Keratinocyte (primary cell): ENCODE measurements around the gene GLI3. TPM values are rescaled to one million over a fixed set of nuclear protein-coding genes. Genes with fewer than 3 reads are reported as not detected.

Experiments
- DNase-seq: peaks from one replicate; pipeline ENCODE4 v3.0.0-alpha.2; 2011; ENCODE audit warnings: low read depth, missing footprints, low spot score
- FAIRE-seq: peaks from 2 replicates; lab custom pipeline; 2011; peaks lifted over from hg19 to GRCh38; lab: Jason Lieb, UNC
- H2AFZ ChIP-seq: 2 replicates; pipeline ENCODE4 v1.6.0; 2012; ENCODE audit warnings: low read length, control low read depth, inconsistent platforms; ENCODE audit not compliant: control insufficient read depth
- H3K27ac ChIP-seq: 2 replicates; pipeline ENCODE4 v1.5.1; 2011; ENCODE audit warnings: low read length; ENCODE audit not compliant: control insufficient read depth, insufficient read depth
- H3K27me3 ChIP-seq: 3 replicates; pipeline ENCODE4 v1.6.0; 2011; ENCODE audit warnings: low read length; ENCODE audit not compliant: control insufficient read depth, insufficient read depth; ENCODE audit errors: extremely low read depth
- H3K36me3 ChIP-seq, 2 experiments: 2 replicates in 1 of 2; 3 replicates in 1 of 2; pipeline ENCODE4 v1.5.1; 2011; ENCODE audit warnings: low read length in 2 of 2, mild to moderate bottlenecking in 1 of 2; ENCODE audit not compliant: control insufficient read depth in 2 of 2, insufficient read depth in 2 of 2; ENCODE audit errors: extremely low read depth in 1 of 2
- H3K4me1 ChIP-seq: 3 replicates; pipeline ENCODE4 v1.5.1; 2011; ENCODE audit warnings: low read length; ENCODE audit not compliant: control insufficient read depth, insufficient read depth; ENCODE audit errors: extremely low read depth
- H3K4me2 ChIP-seq: 3 replicates; pipeline ENCODE4 v1.6.0; 2011; ENCODE audit warnings: low read depth, low read length; ENCODE audit not compliant: control insufficient read depth, insufficient read depth; ENCODE audit errors: extremely low read depth
- H3K4me3 ChIP-seq, 3 experiments: fragments of 200-600 bp in 1 of 3; sonication (generic) in 1 of 3; 2 replicates in 2 of 3; 3 replicates in 1 of 3; pipeline ENCODE4 v1.5.1; 2011 to 2016; ENCODE audit warnings: low read length in 3 of 3, mild to moderate bottlenecking in 3 of 3, control low read depth in 2 of 3, inconsistent platforms in 1 of 3, low read depth in 1 of 3, mixed read lengths in 1 of 3, mixed run types in 1 of 3, moderate library complexity in 1 of 3; ENCODE audit not compliant: control insufficient read depth in 2 of 3, insufficient read depth in 2 of 3; ENCODE audit errors: extremely low read depth in 1 of 3
- H3K79me2 ChIP-seq: 2 replicates; pipeline ENCODE4 v1.6.0; 2012; ENCODE audit warnings: low read length; ENCODE audit not compliant: control insufficient read depth, insufficient read depth
- H3K9ac ChIP-seq: 3 replicates; pipeline ENCODE4 v1.6.0; 2011; ENCODE audit warnings: low read length; ENCODE audit not compliant: control insufficient read depth, insufficient read depth; ENCODE audit errors: extremely low read depth
- H3K9me1 ChIP-seq: 3 replicates; pipeline ENCODE4 v1.6.0; 2011; ENCODE audit warnings: low read length; ENCODE audit not compliant: control insufficient read depth, insufficient read depth; ENCODE audit errors: extremely low read depth
- H3K9me3 ChIP-seq: 2 replicates; pipeline ENCODE4 v1.5.1; 2012; ENCODE audit warnings: low read depth, low read length; ENCODE audit not compliant: control insufficient read depth
- H4K20me1 ChIP-seq: 3 replicates; pipeline ENCODE4 v1.6.0; 2011; ENCODE audit warnings: low read length; ENCODE audit not compliant: control insufficient read depth, insufficient read depth; ENCODE audit errors: extremely low read depth
- CTCF ChIP-seq, 3 experiments: IDR thresholded peaks in 1 of 3; conservative IDR thresholded peaks in 1 of 3; optimal IDR thresholded peaks in 1 of 3; 2 replicates in 2 of 3; 3 replicates in 1 of 3; pipeline versions ENCODE3 to v1.5.1; 2011; ENCODE audit warnings: low read length in 3 of 3, mild to moderate bottlenecking in 3 of 3, moderate library complexity in 2 of 3, control low read depth in 1 of 3, inconsistent platforms in 1 of 3; ENCODE audit not compliant: insufficient read depth in 2 of 3; ENCODE audit errors: extremely low read depth in 1 of 3
- EZH2 ChIP-seq: IDR thresholded peaks from one replicate; pipeline ENCODE4 v1.6.1; 2012; ENCODE audit warnings: inconsistent platforms, mild to moderate bottlenecking, low read length, moderate library complexity
- dilution Hi-C: fragments of 300-500 bp; cut with MboI; formaldehyde crosslinking; loops from one replicate; pipeline ENCODE4 v1.7.0; 2020; ENCODE audit warnings: low sequenced_read_pairs; ENCODE audit not compliant: extremely low pct_ligation_motif_present
- polyA plus RNA-seq, 5 experiments: library from polyadenylated mRNA; depleted of rRNA in 3 of 5; stranded (reverse) in 3 of 5; stranded (forward) in 1 of 5; unstranded in 1 of 5; fragments of >200 nt; gene quantifications; 1 replicate in 1 of 5; 2 replicates in 3 of 5; 3 replicates in 1 of 5; pipeline versions ENCODE4 v1.2.1 to v1.2.3, GENCODE V29; 2011 to 2012; ENCODE audit warnings: missing spikeins in 2 of 5, low read depth in 1 of 5, low replicate concordance in 1 of 5

GLI3 gene
- polyA plus RNA-seq, 1 donor (not counting 4 experiments of a cell fraction or from before 2014, with no cell fraction given), result 3.6 TPM

GRCh38 chr7:41964183-41964753 is 272.7 kb downstream of the GLI3 start:
- H3K9ac ChIP-seq, result no peak overlapping the region
- no peaks in the 10 kb centered on the region for H3K4me1 ChIP-seq
- H3K9me3 ChIP-seq, result no peaks in the 10 kb centered on the region
- peaks cover 3% of the 10 kb centered on the region for H3K9me1 ChIP-seq
- H3K4me3 ChIP-seq, result no peak overlapping the region
- no peak overlapping the region for H3K27ac ChIP-seq
- no peak for FAIRE-seq
- H3K79me2 ChIP-seq, result no peaks in the 10 kb centered on the region
- TF ChIP-seq CTCF (optimal IDR thresholded peaks at IDR 0.05 in 1 of 3, IDR thresholded peaks at IDR 0.05 in 1 of 3, conservative IDR thresholded peaks at IDR 0.05 in 1 of 3; ENCODE audit: extremely low read depth in 1 of 3, insufficient read depth in 2 of 3, low read length in 3 of 3) (no peak), EZH2 (no peak)
- no peak overlapping the region for H3K4me2 ChIP-seq
- no peaks in the 10 kb centered on the region for H4K20me1 ChIP-seq
- H3K36me3 ChIP-seq, result peaks cover 16 to 17% of the 10 kb centered on the region in 2 experiments
- no peaks in the 10 kb centered on the region for H3K27me3 ChIP-seq
- no peak for DNase-seq
- dilution Hi-C loops, result no loop called here
- no peak overlapping the region for H2AFZ ChIP-seq

DNA sequence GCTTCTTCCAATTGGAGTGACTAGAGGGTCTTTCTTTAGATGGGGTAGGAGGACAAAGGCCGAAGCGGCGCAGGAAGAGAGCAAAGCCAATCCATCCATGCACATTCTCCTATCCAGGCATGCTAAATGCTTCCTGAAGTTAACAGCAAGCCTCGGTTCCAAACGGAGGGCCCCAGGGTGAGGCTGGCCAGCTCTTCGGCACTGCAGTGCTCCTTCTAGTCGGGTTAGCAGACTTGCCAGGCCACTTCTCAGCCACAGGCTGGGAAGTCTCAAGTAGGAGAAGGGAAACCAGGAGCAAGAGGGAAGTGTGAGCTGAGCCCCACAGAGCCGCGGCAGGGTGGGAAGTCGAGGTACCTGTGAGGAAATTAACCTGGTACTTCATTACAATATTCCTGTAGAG is 280.3 kb downstream of the GLI3 start:
- Histone ChIP-seq H3K9ac (no peak overlapping the region), H3K27me3 (no peaks in the 10 kb centered on the region), H3K36me3 (no peaks in the 10 kb centered on the region), H4K20me1 (no peaks in the 10 kb centered on the region), H3K4me2 (peak overlapping the region; percentile 73), H3K4me1 (peaks cover 21% of the 10 kb centered on the region), H3K27ac (no peak overlapping the region), H3K79me2 (no peaks in the 10 kb centered on the region), H3K9me1 (peaks cover 5% of the 10 kb centered on the region), H3K4me3 (peak overlapping the region in 1 of 3 experiments; percentile 4), H2AFZ (peak overlapping the region; percentile 35), H3K9me3 (no peaks in the 10 kb centered on the region)
- TF ChIP-seq CTCF (optimal IDR thresholded peaks at IDR 0.05 in 1 of 3, IDR thresholded peaks at IDR 0.05 in 1 of 3, conservative IDR thresholded peaks at IDR 0.05 in 1 of 3; ENCODE audit: extremely low read depth in 1 of 3, insufficient read depth in 2 of 3, low read length in 3 of 3) (no peak), EZH2 (no peak)
- dilution Hi-C loops, result no loop called here
- no peak for FAIRE-seq
- no peak for DNase-seq
